CD4-positive, alpha-beta T cell treated with Interleukin-6 for 4 hours (primary cell): ENCODE data around the gene RPL9.
"Not testable (repeated sequence)": the region's sequence is repeated elsewhere in the genome, so short reads cannot be mapped to it uniquely, and the experiment has no call there.

Experiments
- DNase-seq: peaks from one replicate; pipeline ENCODE4 v3.0.0-alpha.2; 2020; ENCODE audit warnings: mixed read lengths

The RPL9 gene

DNA sequence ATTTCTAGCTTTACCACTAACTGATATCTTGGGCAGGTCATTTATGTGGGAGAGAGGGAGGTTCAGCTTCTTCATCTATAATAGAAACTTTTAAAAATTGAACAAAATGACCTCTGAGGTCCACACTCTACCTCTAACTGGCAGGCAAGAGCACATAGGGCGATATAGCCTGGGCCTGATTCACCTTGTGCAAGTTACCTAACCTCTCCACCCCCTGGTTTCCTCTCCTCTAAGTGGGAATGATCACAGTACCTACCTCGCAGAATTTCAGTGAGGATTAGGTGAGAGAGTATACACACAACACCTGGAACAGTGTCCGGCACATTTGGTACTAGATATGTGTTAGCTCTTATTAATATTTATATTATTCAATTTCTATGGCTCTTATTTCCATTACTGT lies 36.5 kb downstream of the RPL9 start:
- DNase-seq, result no peak

- no peak for DNase-seq
These were observed 42.9 kb downstream of the RPL9 start for GRCh38 chr4:39415678-39416283.

GRCh38 chr4:39411561-39411960 lies 47.2 kb downstream of the RPL9 start:
- DNase-seq, result not testable (repeated sequence)

- no peak for DNase-seq
These were observed 48.3 kb downstream of the RPL9 start for GRCh38 chr4:39410415-39410814.

GRCh38 chr4:39407584-39407885 lies 51.2 kb downstream of the RPL9 start:
- DNase-seq, result no peak

DNA sequence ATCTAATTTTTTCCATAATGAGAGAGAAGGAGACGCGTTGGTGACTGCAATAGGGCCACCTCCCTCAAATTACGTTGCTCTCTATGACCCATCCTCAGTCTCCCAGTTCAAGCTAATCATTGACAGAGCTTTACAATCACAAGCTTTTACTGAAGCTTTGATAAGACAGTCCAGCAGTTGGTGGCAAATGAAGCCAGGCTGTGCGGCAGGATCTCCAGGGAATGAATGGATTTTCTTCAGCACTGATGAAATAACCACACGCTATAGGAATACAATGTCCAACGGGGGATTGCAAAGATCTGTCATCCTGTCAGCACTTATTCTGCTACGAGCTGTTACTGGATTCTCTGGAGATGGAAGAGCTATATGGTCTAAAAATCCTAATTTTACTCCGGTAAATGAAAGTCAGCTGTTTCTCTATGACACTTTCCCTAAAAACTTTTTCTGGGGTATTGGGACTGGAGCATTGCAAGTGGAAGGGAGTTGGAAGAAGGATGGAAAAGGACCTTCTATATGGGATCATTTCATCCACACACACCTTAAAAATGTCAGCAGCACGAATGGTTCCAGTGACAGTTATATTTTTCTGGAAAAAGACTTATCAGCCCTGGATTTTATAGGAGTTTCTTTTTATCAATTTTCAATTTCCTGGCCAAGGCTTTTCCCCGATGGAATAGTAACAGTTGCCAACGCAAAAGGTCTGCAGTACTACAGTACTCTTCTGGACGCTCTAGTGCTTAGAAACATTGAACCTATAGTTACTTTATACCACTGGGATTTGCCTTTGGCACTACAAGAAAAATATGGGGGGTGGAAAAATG lies 51.7 kb downstream of the RPL9 start, which contains the start of gene KLB:
KLB (plus strand) TSS at position 168 of the 821 bp plus-strand sequence; CDS start at position 188, 20 bp downstream.
- no peak for DNase-seq
